LNCaP clone FGC (cell line): ENCODE results near the gene FFAR2.
"Not testable (repeated sequence)": the region's sequence is repeated elsewhere in the genome, so short reads cannot be mapped to it uniquely, and the experiment has no call there.

Source experiments
- DNase-seq: peaks from one replicate; pipeline ENCODE4 v3.0.0-alpha.2; 2011; ENCODE audit warnings: low read depth
- H3K4me3 ChIP-seq: 2 replicates; pipeline ENCODE4 v1.5.1; 2011; ENCODE audit warnings: mild to moderate bottlenecking, low read depth, low read length, control low read depth
- CTCF ChIP-seq: IDR thresholded peaks from 2 replicates; pipeline ENCODE4 v1.5.1; 2012; ENCODE audit warnings: mild to moderate bottlenecking; ENCODE audit not compliant: control insufficient read depth, insufficient read depth; ENCODE audit errors: extremely low read depth

The FFAR2 gene

GRCh38 chr19:35471946-35472345 is 23.9 kb downstream of the FFAR2 start:
- DNase-seq, result no peak
- no peak for TF ChIP-seq CTCF
- H3K4me3 ChIP-seq, result no peak overlapping the region

DNA sequence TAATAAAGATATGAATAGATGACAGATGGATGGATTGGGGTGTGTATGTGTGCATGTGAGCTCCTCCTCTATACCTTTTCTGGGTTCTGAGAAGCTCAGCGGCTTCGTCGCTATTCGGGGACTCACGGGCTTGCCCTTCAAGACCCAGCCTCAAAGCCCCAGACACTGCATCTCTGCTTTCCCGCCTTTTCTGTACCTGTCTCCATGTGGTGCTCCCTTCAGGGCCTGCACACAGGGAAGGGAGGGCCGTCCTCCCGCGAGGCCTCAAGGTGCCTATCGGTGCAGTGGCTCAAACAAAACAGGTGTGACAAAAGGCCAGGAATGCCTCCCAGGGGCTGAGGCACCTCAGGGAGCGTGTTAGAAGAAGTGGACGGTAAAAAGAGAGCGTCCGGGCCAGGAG is 26.0 kb downstream of the FFAR2 start:
- no peak overlapping the region for H3K4me3 ChIP-seq
- no peak for TF ChIP-seq CTCF
- DNase-seq, result no peak

- not testable (repeated sequence) for DNase-seq
Observed at GRCh38 chr19:35474594-35474993, 26.5 kb downstream of the FFAR2 start.

DNA sequence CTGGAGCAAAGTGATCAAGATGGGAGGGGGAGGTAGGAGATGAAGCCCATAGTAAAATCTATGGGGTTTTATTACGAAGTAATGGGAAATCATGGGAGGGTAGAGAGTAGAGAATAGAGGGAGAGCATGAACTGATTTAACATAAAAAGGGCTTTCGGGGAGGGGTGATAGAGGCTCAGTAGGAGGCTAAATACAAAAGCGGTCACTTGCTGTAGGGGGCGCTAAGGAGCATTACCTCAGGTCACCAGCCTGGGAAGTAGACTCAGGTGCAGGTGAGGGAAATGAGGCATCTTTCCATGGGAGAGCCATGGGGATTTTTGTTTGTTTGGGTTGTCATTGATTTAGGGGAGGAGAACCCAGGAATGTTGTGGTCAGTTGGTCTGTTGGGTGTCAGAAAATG is 28.1 kb downstream of the FFAR2 start:
- DNase-seq, result no peak
- no peak for TF ChIP-seq CTCF
- no peak overlapping the region for H3K4me3 ChIP-seq

More at GRCh38 chr19:35474594-35474993, 26.5 kb downstream of the FFAR2 start:
- H3K4me3 ChIP-seq, result not testable (repeated sequence)

DNA sequence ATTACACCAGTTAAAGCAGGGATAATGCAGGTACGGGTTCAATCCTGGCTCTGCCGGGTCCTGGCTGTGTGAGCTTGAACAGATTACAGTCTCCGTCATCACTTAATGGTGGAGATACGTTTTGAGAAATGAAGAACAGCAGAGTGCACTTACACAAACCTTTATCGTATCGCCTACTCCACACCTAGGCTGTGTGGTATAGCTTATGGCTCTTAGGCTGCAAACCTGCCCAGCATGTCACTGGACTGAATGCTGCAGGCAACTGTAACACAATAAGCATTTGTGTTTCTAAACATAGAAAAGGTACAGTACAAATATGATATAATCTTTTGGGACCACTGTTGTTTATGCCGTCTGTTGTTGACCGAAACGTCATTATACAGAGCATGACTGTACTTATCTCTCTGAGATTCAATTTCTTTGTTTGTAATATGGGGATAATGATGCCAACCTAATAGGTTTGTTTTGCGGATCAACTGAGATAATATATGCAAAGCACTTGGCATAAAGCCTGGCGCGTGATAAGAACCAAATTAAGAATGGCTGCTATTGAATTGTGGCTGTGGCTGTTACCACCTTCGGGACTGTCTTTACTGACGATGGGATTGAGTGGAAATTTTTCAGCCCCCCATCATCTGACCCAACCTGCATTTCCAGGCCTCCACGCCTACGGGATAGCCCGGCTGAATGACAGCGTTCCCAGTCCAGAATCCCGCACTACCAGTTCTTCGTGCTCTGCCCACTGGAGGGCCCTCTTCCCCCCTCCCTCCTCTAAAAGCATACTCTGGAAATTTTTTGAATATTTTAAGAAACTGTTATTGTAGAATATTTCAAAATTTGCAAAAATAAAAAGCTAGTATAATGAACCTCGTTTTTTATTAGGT is 31.0 kb downstream of the FFAR2 start:
- no peak overlapping the region for H3K4me3 ChIP-seq
- 0 out of 2 replicates have a peak, but pooled peaks have one; percentile 12 for TF ChIP-seq CTCF
- DNase-seq, result no peak

- DNase-seq, result no peak
- H3K4me3 ChIP-seq, result no peak overlapping the region
- no peak for TF ChIP-seq CTCF
Observed at GRCh38 chr19:35483089-35483488, 35.0 kb downstream of the FFAR2 start.

DNA sequence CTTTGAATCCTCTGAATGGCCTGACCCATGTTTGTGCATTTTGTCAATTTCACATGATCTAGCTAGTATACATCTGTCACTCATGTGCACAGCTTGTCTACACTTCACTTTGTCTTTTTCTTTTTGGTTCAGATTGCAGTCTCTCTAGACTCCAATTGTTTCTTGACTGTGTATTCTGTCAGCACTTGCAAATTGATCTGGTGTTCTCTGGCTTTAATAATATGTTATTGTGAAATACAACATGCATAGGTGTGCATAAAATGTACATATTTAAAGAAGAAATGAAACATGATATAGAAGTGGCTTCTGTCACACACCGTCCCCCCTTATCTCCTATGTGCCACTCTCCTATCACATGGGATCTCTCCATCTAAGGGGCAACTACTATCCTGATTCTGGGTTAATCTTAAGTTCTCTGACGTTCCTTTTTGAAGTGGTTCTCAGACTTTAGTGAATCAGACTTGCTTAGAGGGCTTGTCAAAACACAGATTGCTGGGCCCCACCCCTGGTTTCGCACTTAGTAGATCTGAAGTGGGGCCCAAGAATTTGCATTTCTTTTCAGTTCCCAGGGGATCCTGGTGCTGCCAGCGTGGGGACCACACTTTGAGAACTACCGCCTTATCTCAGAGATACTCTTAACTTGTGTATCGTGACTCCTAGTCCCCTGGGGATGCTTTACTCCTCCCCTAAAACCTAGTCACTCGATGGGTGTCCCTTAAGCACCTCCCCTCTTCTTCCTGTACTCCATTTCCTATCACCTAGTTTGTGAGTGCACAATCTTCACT is 36.4 kb downstream of the FFAR2 start:
- TF ChIP-seq CTCF, result no peak
- no peak for DNase-seq
- H3K4me3 ChIP-seq, result no peak overlapping the region
